Measurements from ENCODE around the gene LSG1. TPM values are rescaled to one million over a fixed set of nuclear protein-coding genes. Genes with fewer than 3 reads are reported as not detected.
A peak's percentile ranks its signal among the peaks of the same experiment; 100 is the strongest.
"Not testable (repeated sequence)": the region's sequence is repeated elsewhere in the genome, so short reads cannot be mapped to it uniquely, and the experiment has no call there.

The LSG1 gene
- total RNA-seq, 2 donors from 2014 or later, result 42.0 to 52.6 TPM

- Mint-ChIP-seq H3K27ac (peak overlapping the region; percentile 53), H3K36me3 (ENCODE audit: low read depth) (no peaks in the 10 kb centered on the region), H3K4me1 (peaks cover 7% of the 10 kb centered on the region), H3K27me3 (no peaks in the 10 kb centered on the region), H3K4me3 (peak overlapping the region; percentile 86)
- DNase-seq (no peak), ATAC-seq (peak; percentile 64)
- H3K9me3 ChIP-seq (ENCODE audit: control insufficient read depth, low read length, poor library complexity, severe bottlenecking), result no peaks in the 10 kb centered on the region
Measured at GRCh38 chr3:194632809-194633348, 39.1 kb downstream of the LSG1 start.

- H3K27ac Mint-ChIP-seq, result peak overlapping the region; percentile 53
- ATAC-seq (no peak), DNase-seq (no peak)
- no peaks in the 10 kb centered on the region for H3K27me3 Mint-ChIP-seq
- H3K4me3 Mint-ChIP-seq, result peak overlapping the region; percentile 86
- H3K9me3 ChIP-seq (ENCODE audit: control insufficient read depth, low read length, poor library complexity, severe bottlenecking), result no peaks in the 10 kb centered on the region
- H3K4me1 Mint-ChIP-seq, result peaks cover 7% of the 10 kb centered on the region
- no peaks in the 10 kb centered on the region for H3K36me3 Mint-ChIP-seq (ENCODE audit: low read depth)
Measured at GRCh38 chr3:194632226-194632808, 39.7 kb downstream of the LSG1 start.

GRCh38 chr3:194631696-194632095 lies 40.3 kb downstream of the LSG1 start:
- Mint-ChIP-seq H3K36me3 (ENCODE audit: low read depth) (no peaks in the 10 kb centered on the region), H3K27me3 (no peaks in the 10 kb centered on the region), H3K4me3 (peak overlapping the region; percentile 86), H3K27ac (no peak overlapping the region), H3K4me1 (peaks cover 5% of the 10 kb centered on the region)
- DNase-seq (no peak), ATAC-seq (no peak)
- no peaks in the 10 kb centered on the region for H3K9me3 ChIP-seq (ENCODE audit: control insufficient read depth, low read length, poor library complexity, severe bottlenecking)

- not testable (repeated sequence) for H3K27ac Mint-ChIP-seq; H3K4me3 Mint-ChIP-seq; H3K9me3 ChIP-seq (ENCODE audit: control insufficient read depth, low read length, poor library complexity, severe bottlenecking); H3K4me1 Mint-ChIP-seq; ATAC-seq; H3K36me3 Mint-ChIP-seq (ENCODE audit: low read depth); DNase-seq; H3K27me3 Mint-ChIP-seq
Measured at GRCh38 chr3:194630681-194631080, 41.3 kb downstream of the LSG1 start.

GRCh38 chr3:194624956-194625355 lies 47.0 kb downstream of the LSG1 start:
- no peaks in the 10 kb centered on the region for H3K9me3 ChIP-seq (ENCODE audit: control insufficient read depth, low read length, poor library complexity, severe bottlenecking)
- ATAC-seq (no peak), DNase-seq (no peak)
- Mint-ChIP-seq H3K27me3 (no peaks in the 10 kb centered on the region), H3K36me3 (ENCODE audit: low read depth) (no peaks in the 10 kb centered on the region), H3K4me3 (no peak overlapping the region), H3K27ac (no peak overlapping the region), H3K4me1 (no peaks in the 10 kb centered on the region)

- H3K36me3 Mint-ChIP-seq (ENCODE audit: low read depth), result no peaks in the 10 kb centered on the region
- DNase-seq (no peak), ATAC-seq (no peak)
- no peak overlapping the region for H3K4me3 Mint-ChIP-seq
- no peaks in the 10 kb centered on the region for H3K27me3 Mint-ChIP-seq
- H3K27ac Mint-ChIP-seq, result no peak overlapping the region
- no peaks in the 10 kb centered on the region for H3K9me3 ChIP-seq (ENCODE audit: control insufficient read depth, low read length, poor library complexity, severe bottlenecking)
- H3K4me1 Mint-ChIP-seq, result no peaks in the 10 kb centered on the region
Measured at GRCh38 chr3:194623449-194624290, 48.3 kb downstream of the LSG1 start.

- no peaks in the 10 kb centered on the region for H3K9me3 ChIP-seq (ENCODE audit: control insufficient read depth, low read length, poor library complexity, severe bottlenecking)
- H3K27me3 Mint-ChIP-seq, result no peaks in the 10 kb centered on the region
- ATAC-seq (no peak), DNase-seq (no peak)
- no peak overlapping the region for H3K4me3 Mint-ChIP-seq
- H3K27ac Mint-ChIP-seq, result no peak overlapping the region
- H3K4me1 Mint-ChIP-seq, result no peaks in the 10 kb centered on the region
- no peaks in the 10 kb centered on the region for H3K36me3 Mint-ChIP-seq (ENCODE audit: low read depth)
Measured at GRCh38 chr3:194622621-194623340, 49.2 kb downstream of the LSG1 start.

GRCh38 chr3:194621947-194622346 lies 50.0 kb downstream of the LSG1 start:
- H3K9me3 ChIP-seq (ENCODE audit: control insufficient read depth, low read length, poor library complexity, severe bottlenecking), result no peaks in the 10 kb centered on the region
- H3K27me3 Mint-ChIP-seq, result no peaks in the 10 kb centered on the region
- no peaks in the 10 kb centered on the region for H3K4me1 Mint-ChIP-seq

GRCh38 chr3:194620196-194620595 lies 51.8 kb downstream of the LSG1 start:
- ATAC-seq, result no peak
- H3K4me3 Mint-ChIP-seq, result no peak overlapping the region
- no peak overlapping the region for H3K27ac Mint-ChIP-seq
- H3K4me1 Mint-ChIP-seq, result no peaks in the 10 kb centered on the region
- no peak for DNase-seq
- no peaks in the 10 kb centered on the region for H3K27me3 Mint-ChIP-seq
- H3K36me3 Mint-ChIP-seq (ENCODE audit: low read depth), result no peaks in the 10 kb centered on the region
- H3K9me3 ChIP-seq (ENCODE audit: control insufficient read depth, low read length, poor library complexity, severe bottlenecking), result no peaks in the 10 kb centered on the region

More at GRCh38 chr3:194621947-194622346, 50.0 kb downstream of the LSG1 start:
- DNase-seq, result no peak
- Mint-ChIP-seq H3K4me3 (no peak overlapping the region), H3K27ac (no peak overlapping the region), H3K36me3 (ENCODE audit: low read depth) (no peaks in the 10 kb centered on the region)
- ATAC-seq, result no peak

GRCh38 chr3:194619741-194620140 lies 52.2 kb downstream of the LSG1 start:
- Mint-ChIP-seq H3K4me3 (no peak overlapping the region), H3K36me3 (ENCODE audit: low read depth) (no peaks in the 10 kb centered on the region), H3K4me1 (no peaks in the 10 kb centered on the region), H3K27me3 (no peaks in the 10 kb centered on the region), H3K27ac (no peak overlapping the region)
- ATAC-seq, result no peak
- DNase-seq, result no peak
- H3K9me3 ChIP-seq (ENCODE audit: control insufficient read depth, low read length, poor library complexity, severe bottlenecking), result no peaks in the 10 kb centered on the region

- DNase-seq (no peak), ATAC-seq (no peak)
- H3K9me3 ChIP-seq (ENCODE audit: control insufficient read depth, low read length, poor library complexity, severe bottlenecking), result no peaks in the 10 kb centered on the region
- no peak overlapping the region for H3K27ac Mint-ChIP-seq
- H3K27me3 Mint-ChIP-seq, result no peaks in the 10 kb centered on the region
- H3K4me3 Mint-ChIP-seq, result no peak overlapping the region
- no peaks in the 10 kb centered on the region for H3K36me3 Mint-ChIP-seq (ENCODE audit: low read depth)
- H3K4me1 Mint-ChIP-seq, result no peaks in the 10 kb centered on the region
Measured at GRCh38 chr3:194618858-194619608, 53.0 kb downstream of the LSG1 start.

- no peak overlapping the region for H3K4me3 Mint-ChIP-seq
- ATAC-seq (no peak), DNase-seq (no peak)
- no peaks in the 10 kb centered on the region for H3K27me3 Mint-ChIP-seq
- no peak overlapping the region for H3K27ac Mint-ChIP-seq
- H3K4me1 Mint-ChIP-seq, result no peaks in the 10 kb centered on the region
- H3K36me3 Mint-ChIP-seq (ENCODE audit: low read depth), result no peaks in the 10 kb centered on the region
- no peaks in the 10 kb centered on the region for H3K9me3 ChIP-seq (ENCODE audit: control insufficient read depth, low read length, poor library complexity, severe bottlenecking)
Measured at GRCh38 chr3:194617827-194618226, 54.2 kb downstream of the LSG1 start.
